ENCODE results near the gene SDF4. TPM values are rescaled to one million over a fixed set of nuclear protein-coding genes. Genes with fewer than 3 reads are reported as not detected.

Gene SDF4
- total and polyA plus RNA-seq, 7 experiments from 2014 or later, result 74.8 to 124 (median 107) TPM

- H3K4me3 ChIP-seq (ENCODE audit: low read length), result no peak overlapping the region
- POLR2A ChIA-PET, result interaction anchor here (1.0 kb wide), 1 partner anchor 13 kb away, joined by 3 read pairs; no protein-coding TSS in a partner anchor
- peaks cover 6 to 29% (median 14%) of the 10 kb centered on the region in 7 donors for H3K4me1 Mint-ChIP-seq
Measured at GRCh38 chr1:1208713-1209433, 22.9 kb downstream of the SDF4 start.

GRCh38 chr1:1207571-1207892 is 24.3 kb downstream of the SDF4 start:
- Histone ChIP-seq H3K27ac (ENCODE audit: low read depth, low read length) (no peak overlapping the region), H3K9me3 (ENCODE audit: control insufficient read depth in 2 of 3, low read length in 3 of 3) (no peaks in the 10 kb centered on the region), H3K27me3 (ENCODE audit: control insufficient read depth in 2 of 2, insufficient read depth in 2 of 2, low read length in 2 of 2) (no peaks in the 10 kb centered on the region), H3K4me3 (ENCODE audit: low read length) (no peak overlapping the region), H3K36me3 (ENCODE audit: control insufficient read depth in 2 of 3, insufficient read depth in 3 of 3, low read length in 3 of 3) (no peaks in the 10 kb centered on the region), H3K4me1 (ENCODE audit: control insufficient read depth in 2 of 2, insufficient read depth in 2 of 2, low read length in 2 of 2) (peaks cover 13 to 16% of the 10 kb centered on the region in 2 donors)
- DNase-seq, result no peak
- Mint-ChIP-seq H3K9me3 (peaks cover 0 to 2% (median 0%) of the 10 kb centered on the region in 11 donors), H3K36me3 (peaks cover 0 to 3% (median 0%) of the 10 kb centered on the region in 5 donors), H3K27ac (peak overlapping the region in 3 of 9 donors; percentile 52 to 96 (median 59)), H3K4me3 (peak overlapping the region in 1 of 10 donors; percentile 83), H3K27me3 (no peaks in the 10 kb centered on the region), H3K4me1 (peaks cover 6 to 29% (median 14%) of the 10 kb centered on the region in 7 donors)
- ChIA-PET POLR2A (interaction anchor here (0.6 to 1.0 kb wide), 2 partner anchors 12 to 247 kb away, joined by 3 read pairs; partner anchors contain the start of gene KLHL17), CTCF (no interaction called here)
- ATAC-seq, result no peak
- intact Hi-C loops (cut with micrococcal nuclease), result loop anchor here in 1 of 2 donors (5.0 kb wide), 2 partner anchors 35 to 70 kb away; partner anchors contain the start of gene TTLL10

More at GRCh38 chr1:1208713-1209433, 22.9 kb downstream of the SDF4 start:
- intact Hi-C loops (cut with micrococcal nuclease), result loop anchor here in 1 of 2 donors (1.0 to 5.0 kb wide), 3 partner anchors 37 to 72 kb away; partner anchors contain the start of gene TTLL10
- no peaks in the 10 kb centered on the region for H3K27me3 Mint-ChIP-seq
- DNase-seq (peak in 2 of 9 donors; percentile 14 to 69), ATAC-seq (peak; percentile 39)
- peaks cover 0 to 3% (median 0%) of the 10 kb centered on the region in 5 donors for H3K36me3 Mint-ChIP-seq
- Histone ChIP-seq H3K4me1 (ENCODE audit: control insufficient read depth in 2 of 2, insufficient read depth in 2 of 2, low read length in 2 of 2) (peaks cover 18 to 21% of the 10 kb centered on the region in 2 donors), H3K9me3 (ENCODE audit: control insufficient read depth in 2 of 3, low read length in 3 of 3) (no peaks in the 10 kb centered on the region), H3K36me3 (ENCODE audit: control insufficient read depth in 2 of 3, insufficient read depth in 3 of 3, low read length in 3 of 3) (no peaks in the 10 kb centered on the region), H3K27me3 (ENCODE audit: control insufficient read depth in 2 of 2, insufficient read depth in 2 of 2, low read length in 2 of 2) (no peaks in the 10 kb centered on the region), H3K27ac (ENCODE audit: low read depth, low read length) (no peak overlapping the region)
- peaks cover 0 to 2% (median 0%) of the 10 kb centered on the region in 11 donors for H3K9me3 Mint-ChIP-seq
- H3K27ac Mint-ChIP-seq, result peak overlapping the region in 1 of 9 donors; percentile 96
- H3K4me3 Mint-ChIP-seq, result peak overlapping the region; percentile 59 to 90 (median 78)
- CTCF ChIA-PET, result no interaction called here

GRCh38 chr1:1206966-1207531 is 24.8 kb downstream of the SDF4 start:
- ATAC-seq (no peak), DNase-seq (no peak)
- peaks cover 0 to 2% (median 0%) of the 10 kb centered on the region in 11 donors for H3K9me3 Mint-ChIP-seq
- H3K4me3 Mint-ChIP-seq, result peak overlapping the region in 6 of 10 donors; percentile 12 to 83 (median 45)
- no peaks in the 10 kb centered on the region for H3K9me3 ChIP-seq (ENCODE audit: control insufficient read depth in 2 of 3, low read length in 3 of 3)
- intact Hi-C loops (cut with micrococcal nuclease), result loop anchor here in 1 of 2 donors (5.0 kb wide), 2 partner anchors 35 to 70 kb away; partner anchors contain the start of gene TTLL10
- H3K36me3 ChIP-seq (ENCODE audit: control insufficient read depth in 2 of 3, insufficient read depth in 3 of 3, low read length in 3 of 3), result no peaks in the 10 kb centered on the region
- H3K27ac Mint-ChIP-seq, result peak overlapping the region in 1 of 9 donors; percentile 96
- CTCF ChIA-PET, result no interaction called here
- no peak overlapping the region for H3K27ac ChIP-seq (ENCODE audit: low read depth, low read length)
- no peaks in the 10 kb centered on the region for H3K27me3 Mint-ChIP-seq
- peaks cover 6 to 29% (median 14%) of the 10 kb centered on the region in 7 donors for H3K4me1 Mint-ChIP-seq
- no peaks in the 10 kb centered on the region for H3K27me3 ChIP-seq (ENCODE audit: control insufficient read depth in 2 of 2, insufficient read depth in 2 of 2, low read length in 2 of 2)
- peaks cover 13 to 16% of the 10 kb centered on the region in 2 donors for H3K4me1 ChIP-seq (ENCODE audit: control insufficient read depth in 2 of 2, insufficient read depth in 2 of 2, low read length in 2 of 2)
- POLR2A ChIA-PET, result interaction anchor here (0.6 kb wide), 1 partner anchor 246 kb away, joined by 3 read pairs; the partner anchor contains the start of gene KLHL17
- H3K36me3 Mint-ChIP-seq, result peaks cover 0 to 3% (median 0%) of the 10 kb centered on the region in 5 donors
- no peak overlapping the region for H3K4me3 ChIP-seq (ENCODE audit: low read length)

- ChIA-PET CTCF (no interaction called here), POLR2A (no interaction called here)
- Mint-ChIP-seq H3K36me3 (peaks cover 0 to 3% (median 0%) of the 10 kb centered on the region in 5 donors), H3K4me1 (peaks cover 6 to 29% (median 14%) of the 10 kb centered on the region in 7 donors), H3K27me3 (no peaks in the 10 kb centered on the region), H3K9me3 (peaks cover 0 to 2% (median 0%) of the 10 kb centered on the region in 11 donors), H3K4me3 (peak within 1 kb of the TSS in 7 of 10 donors; percentile 25 to 83 (median 45)), H3K27ac (peak within 1 kb of the TSS in 2 of 9 donors; percentile 38 to 96)
- peaks cover 13 to 16% of the 10 kb centered on the region in 2 donors for H3K4me1 ChIP-seq (ENCODE audit: control insufficient read depth in 2 of 2, insufficient read depth in 2 of 2, low read length in 2 of 2)
- no peaks in the 10 kb centered on the region for H3K9me3 ChIP-seq (ENCODE audit: control insufficient read depth in 2 of 3, low read length in 3 of 3)
- ATAC-seq, result no peak
- H3K27ac ChIP-seq (ENCODE audit: low read depth, low read length), result no peak within 1 kb of the TSS
- no peaks in the 10 kb centered on the region for H3K36me3 ChIP-seq (ENCODE audit: control insufficient read depth in 2 of 3, insufficient read depth in 3 of 3, low read length in 3 of 3)
- peak within 1 kb of the TSS; percentile 6 for H3K4me3 ChIP-seq (ENCODE audit: low read length)
- intact Hi-C loops (cut with micrococcal nuclease), result loop anchor here in 1 of 2 donors (5.0 kb wide), 2 partner anchors 34 to 69 kb away; partner anchors contain the start of gene TTLL10
- peak in 2 of 9 donors; percentile 20 to 68 for DNase-seq
- H3K27me3 ChIP-seq (ENCODE audit: control insufficient read depth in 2 of 2, insufficient read depth in 2 of 2, low read length in 2 of 2), result no peaks in the 10 kb centered on the region
Measured at GRCh38 chr1:1206376-1206965, 25.3 kb downstream of the SDF4 start, which contains the start of gene TNFRSF18. TSS of gene TNFRSF18 (minus strand) at chr1:1206592. CDS start at chr1:1206571, 21 bp downstream.

- POLR2A ChIA-PET, result no interaction called here
Measured at GRCh38 chr1:1205769-1206375, 25.9 kb downstream of the SDF4 start.

More at GRCh38 chr1:1205769-1206375, 25.9 kb downstream of the SDF4 start:
- peaks cover 13 to 16% of the 10 kb centered on the region in 2 donors for H3K4me1 ChIP-seq (ENCODE audit: control insufficient read depth in 2 of 2, insufficient read depth in 2 of 2, low read length in 2 of 2)
- Mint-ChIP-seq H3K27me3 (no peaks in the 10 kb centered on the region), H3K4me3 (peak overlapping the region in 6 of 10 donors; percentile 25 to 83 (median 45)), H3K4me1 (peaks cover 6 to 26% (median 14%) of the 10 kb centered on the region in 7 donors), H3K9me3 (peaks cover 0 to 2% (median 0%) of the 10 kb centered on the region in 11 donors), H3K27ac (peak overlapping the region in 2 of 9 donors; percentile 38 to 66), H3K36me3 (peaks cover 0 to 1% (median 0%) of the 10 kb centered on the region in 5 donors)
- no peak overlapping the region for H3K27ac ChIP-seq (ENCODE audit: low read depth, low read length)
- DNase-seq (no peak), ATAC-seq (no peak)
- no peaks in the 10 kb centered on the region for H3K9me3 ChIP-seq (ENCODE audit: control insufficient read depth in 2 of 3, low read length in 3 of 3)
- H3K27me3 ChIP-seq (ENCODE audit: control insufficient read depth in 2 of 2, insufficient read depth in 2 of 2, low read length in 2 of 2), result no peaks in the 10 kb centered on the region
- intact Hi-C loops (cut with micrococcal nuclease), result loop anchor here in 1 of 2 donors (5.0 kb wide), 2 partner anchors 34 to 69 kb away; partner anchors contain the start of gene TTLL10
- no peaks in the 10 kb centered on the region for H3K36me3 ChIP-seq (ENCODE audit: control insufficient read depth in 2 of 3, insufficient read depth in 3 of 3, low read length in 3 of 3)
- CTCF ChIA-PET, result no interaction called here
- H3K4me3 ChIP-seq (ENCODE audit: low read length), result peak overlapping the region; percentile 6
